IMR-90 (cell line): ENCODE data around the gene BTG4. TPM values are rescaled to one million over a fixed set of nuclear protein-coding genes. Genes with fewer than 3 reads are reported as not detected.

Experiments used
- ATAC-seq: fragments of 200-7000 bp; cut with Tn5 transposase; 2 replicates; pipeline ENCODE4 v1.9.1; 2020; ENCODE audit warnings: low read depth, mild to moderate bottlenecking, moderate library complexity
- BruUV-seq: library from RNA; stranded (reverse); fragments of 400-500 nt; replicated peaks from 2 replicates; lab custom pipeline; 2021; lab: Mats Ljungman, UMichigan
- CTCF ChIA-PET: fragments of 300-600 bp; formaldehyde crosslinking; extraction: SDS; loops from one replicate; lab custom pipeline; 2021; ENCODE audit warnings: antibody characterized with exemption; lab: Yijun Ruan, JAX
- POLR2A ChIA-PET: fragments of 300-600 bp; sonication (Branson Sonifier 250); formaldehyde crosslinking; loops from one replicate; lab custom pipeline; 2022; ENCODE audit warnings: antibody characterized with exemption; ENCODE audit not compliant: unreplicated experiment; lab: Charles Lee
- DNase-seq: peaks from one replicate; pipeline ENCODE4 v3.0.0; 2013
- H2AFZ ChIP-seq: replicated peaks from 2 replicates; pipeline ENCODE3; 2013; ENCODE audit warnings: low read length, mild to moderate bottlenecking; ENCODE audit not compliant: poor library complexity
- H2AK5ac ChIP-seq: 2 replicates; pipeline ENCODE4 v1.6.1; 2013; ENCODE audit warnings: low read depth, low read length, inconsistent platforms
- H2AK9ac ChIP-seq: replicated peaks from 2 replicates; pipeline ENCODE3; 2013; ENCODE audit warnings: mild to moderate bottlenecking, low read depth, low read length, moderate library complexity; ENCODE audit not compliant: poor library complexity
- H2BK120ac ChIP-seq: 2 replicates; pipeline ENCODE4 v1.6.1; 2013; ENCODE audit warnings: low read depth, low read length, inconsistent platforms
- H2BK15ac ChIP-seq: 3 replicates; pipeline ENCODE4 v1.6.1; 2013; ENCODE audit warnings: low read depth, low read length, inconsistent platforms
- H2BK20ac ChIP-seq: 2 replicates; pipeline ENCODE4 v1.6.1; 2013; ENCODE audit warnings: low read depth, mild to moderate bottlenecking, inconsistent platforms, low read length, moderate library complexity
- H2BK5ac ChIP-seq: 2 replicates; pipeline ENCODE4 v1.6.1; 2013; ENCODE audit warnings: mild to moderate bottlenecking, low read depth, low read length, inconsistent platforms; ENCODE audit not compliant: poor library complexity, severe bottlenecking
- H3K14ac ChIP-seq: replicated peaks from 2 replicates; pipeline ENCODE4 v1.6.1; 2013; ENCODE audit warnings: low read depth, low read length, inconsistent platforms
- H3K18ac ChIP-seq: 2 replicates; pipeline ENCODE4 v1.6.1; 2013; ENCODE audit warnings: low read depth, low read length, control low read depth
- H3K23ac ChIP-seq: 2 replicates; pipeline ENCODE4 v1.6.1; 2013; ENCODE audit warnings: low read depth, low read length, inconsistent platforms
- H3K27ac ChIP-seq: 2 replicates; pipeline ENCODE4 v1.5.1; 2013; ENCODE audit warnings: mild to moderate bottlenecking, control low read depth, low read length; ENCODE audit not compliant: insufficient read depth
- H3K27me3 ChIP-seq: 2 replicates; pipeline ENCODE4 v1.6.1; 2013; ENCODE audit warnings: low read length; ENCODE audit not compliant: control insufficient read depth, insufficient read depth
- H3K36me3 ChIP-seq: 2 replicates; pipeline ENCODE4 v1.6.1; 2013; ENCODE audit warnings: low read length, mixed read lengths; ENCODE audit not compliant: control insufficient read depth, insufficient read depth
- H3K4ac ChIP-seq: 2 replicates; pipeline ENCODE4 v1.6.1; 2013; ENCODE audit warnings: low read depth, low read length, inconsistent platforms
- H3K4me1 ChIP-seq: 2 replicates; pipeline ENCODE4 v1.6.1; 2013; ENCODE audit warnings: low read length, mixed read lengths; ENCODE audit not compliant: control insufficient read depth, insufficient read depth
- H3K4me2 ChIP-seq: 2 replicates; pipeline ENCODE4 v1.6.1; 2013; ENCODE audit warnings: low read depth, mild to moderate bottlenecking, control low read depth, low read length, moderate library complexity
- H3K4me3 ChIP-seq: 2 replicates; pipeline ENCODE4 v1.5.1; 2013; ENCODE audit warnings: low read depth, mild to moderate bottlenecking, control low read depth, low read length, moderate library complexity; ENCODE audit not compliant: insufficient read depth
- H3K56ac ChIP-seq: 2 replicates; pipeline ENCODE4 v1.6.1; 2013; ENCODE audit warnings: low read length, inconsistent platforms; ENCODE audit not compliant: insufficient read depth; ENCODE audit errors: extremely low read depth
- H3K79me1 ChIP-seq, 2 experiments: 2 replicates each; pipeline ENCODE4 v1.6.1; 2013; ENCODE audit warnings: low read length in 2 of 2, inconsistent platforms in 1 of 2, low read depth in 1 of 2
- H3K9ac ChIP-seq: 2 replicates; pipeline ENCODE4 v1.6.1; 2013; ENCODE audit warnings: low read depth, low read length, control low read depth
- H3K9me1 ChIP-seq: 2 replicates; pipeline ENCODE4 v1.6.1; 2013; ENCODE audit warnings: low read length, inconsistent platforms; ENCODE audit not compliant: insufficient read depth
- H3K9me3 ChIP-seq: 2 replicates; pipeline ENCODE4 v1.6.1; 2013; ENCODE audit warnings: low read length; ENCODE audit not compliant: control insufficient read depth, insufficient read depth
- H4K20me1 ChIP-seq: 2 replicates; pipeline ENCODE4 v1.6.1; 2013; ENCODE audit warnings: low read length, inconsistent platforms; ENCODE audit not compliant: insufficient read depth
- H4K5ac ChIP-seq: 2 replicates; pipeline ENCODE4 v1.6.1; 2013; ENCODE audit warnings: mild to moderate bottlenecking, low read depth, low read length, control low read depth
- H4K8ac ChIP-seq, 2 experiments: 2 replicates each; pipeline ENCODE4 v1.6.1; 2013; ENCODE audit warnings: low read depth in 2 of 2, low read length in 2 of 2, control low read depth in 1 of 2, inconsistent platforms in 1 of 2
- H4K91ac ChIP-seq: 2 replicates; pipeline ENCODE4 v1.6.1; 2013; ENCODE audit warnings: low read depth, low read length, inconsistent platforms; ENCODE audit not compliant: insufficient read depth
- BHLHE40 ChIP-seq: fragments of 150-350 bp; IDR thresholded peaks from 2 replicates; pipeline ENCODE4 v1.6.1; 2016; ENCODE audit warnings: mild to moderate bottlenecking, low read depth, low read length
- CEBPB ChIP-seq: IDR thresholded peaks from 2 replicates; pipeline ENCODE4 v1.6.1; 2012; ENCODE audit warnings: low read depth, low read length, improper control_type of control experiment
- CHD1 ChIP-seq: IDR thresholded peaks from 2 replicates; pipeline ENCODE4 v1.6.1; 2012; ENCODE audit warnings: low read depth, low read length, improper control_type of control experiment
- FOS ChIP-seq: fragments of 150-350 bp; IDR thresholded peaks from 2 replicates; pipeline ENCODE4 v1.6.1; 2016; ENCODE audit warnings: low read depth, low read length
- MXI1 ChIP-seq: IDR thresholded peaks from 2 replicates; pipeline ENCODE4 v1.6.1; 2012; ENCODE audit warnings: low read depth, mild to moderate bottlenecking, low read length, moderate library complexity, borderline replicate concordance
- NFE2L2 ChIP-seq: fragments of 150-350 bp; IDR thresholded peaks from 2 replicates; pipeline ENCODE4 v1.6.1; 2016; ENCODE audit warnings: low read depth, mild to moderate bottlenecking, low read length
- RAD21 ChIP-seq: IDR thresholded peaks from 2 replicates; pipeline ENCODE4 v1.6.1; 2012; ENCODE audit warnings: low read length, improper control_type of control experiment
- RCOR1 ChIP-seq: IDR thresholded peaks from 2 replicates; pipeline ENCODE4 v1.6.1; 2012; ENCODE audit warnings: mild to moderate bottlenecking, low read length, improper control_type of control experiment; ENCODE audit not compliant: insufficient replicate concordance
- RFX5 ChIP-seq: IDR thresholded peaks from 2 replicates; pipeline ENCODE4 v1.8.0; 2012; ENCODE audit warnings: low read depth, mild to moderate bottlenecking, low read length, moderate library complexity
- SMC3 ChIP-seq: fragments of 150-350 bp; IDR thresholded peaks from 2 replicates; pipeline ENCODE4 v1.6.1; 2016; ENCODE audit warnings: low read depth, mild to moderate bottlenecking, antibody characterized with exemption, low read length, moderate library complexity
- WGBS, 2 experiments: methylation state at CpG; one replicate each; pipeline versions ENCODE4 v1.1.5 to v1.1.7; 2013; ENCODE audit warnings: missing lambda C conversion rate in 2 of 2; ENCODE audit not compliant: insufficient read length in 1 of 2; ENCODE audit errors: extremely low coverage in 2 of 2; 5-methylcytosine and 5-hydroxymethylcytosine counted together
- dilution Hi-C: fragments of 300-500 bp; cut with HindIII; formaldehyde crosslinking; loops from one replicate; pipeline ENCODE4 v1.14.3; 2018; ENCODE audit warnings: low sequenced_read_pairs; ENCODE audit not compliant: unreplicated experiment
- in situ Hi-C: fragments of 300-500 bp; cut with MboI; formaldehyde crosslinking; loops from 3 replicates; pipeline ENCODE4 v1.14.3; 2019; ENCODE audit warnings: low sequenced_read_pairs, inconsistent platforms, mixed read lengths
- intact Hi-C: fragments of 100-400 bp; cut with micrococcal nuclease; formaldehyde crosslinking; loops from 2 replicates; pipeline ENCODE4 v1.10.0; 2022
- polyA plus RNA-seq, 3 experiments: library from polyadenylated mRNA; depleted of rRNA; stranded (reverse); fragments of >200 nt; gene quantifications; 2 replicates each; pipeline ENCODE4 v1.2.3, GENCODE V29; 2012; ENCODE audit warnings: low replicate concordance in 1 of 3
- total RNA-seq: library from RNA; depleted of rRNA; stranded (reverse); fragments of >200 nt; gene quantifications from 2 replicates; pipeline ENCODE4 v1.2.3, GENCODE V29; 2012
- TF ChIP-seq, protein P1 (sequence below): conservative IDR thresholded peaks from 2 replicates; pipeline ENCODE4 v1.5.1; 2012; ENCODE audit warnings: mild to moderate bottlenecking, low read depth, low read length, improper control_type of control experiment

Gene BTG4
- total and polyA plus RNA-seq, 2 of the 4 experiments (the other 2 are of a cell fraction): not detected

GRCh38 chr11:111469200-111469599, 43.0 kb downstream of the BTG4 start:
- no peak overlapping the region for H3K18ac ChIP-seq

More at GRCh38 chr11:111469200-111469599, 43.0 kb downstream of the BTG4 start:
- H3K27ac ChIP-seq: no peak overlapping the region
- no peaks in the 10 kb centered on the region for H4K20me1 ChIP-seq
- no peak overlapping the region for H4K91ac ChIP-seq
- no peak overlapping the region for H2BK15ac ChIP-seq
- BruUV-seq: no TSS peak
- no peak overlapping the region for H3K23ac ChIP-seq
- intact Hi-C loops: no loop called here
- H2AK5ac ChIP-seq: no peak overlapping the region; the same call in 1 of the 2 replicates
- H2AK9ac ChIP-seq: no peak overlapping the region
- no peak overlapping the region; the same call in 1 of the 2 replicates for H2BK120ac ChIP-seq
- no peak overlapping the region; the same call in 1 of the 2 replicates for H3K14ac ChIP-seq
- no peak overlapping the region for H3K9ac ChIP-seq
- H2AFZ ChIP-seq: peak overlapping the region; percentile 10
- no peak overlapping the region for H3K4me3 ChIP-seq
- no peak overlapping the region for H3K56ac ChIP-seq
- peaks cover 3% of the 10 kb centered on the region; the same call in 1 of the 2 replicates for H3K9me1 ChIP-seq
- no peak overlapping the region for H3K4me2 ChIP-seq
- H3K36me3 ChIP-seq: no peaks in the 10 kb centered on the region
- H3K27me3 ChIP-seq: no peaks in the 10 kb centered on the region; the same call in 1 of the 2 replicates
- no peaks in the 10 kb centered on the region for H3K79me1 ChIP-seq
- TF ChIP-seq RAD21: no peak
- no peak for TF ChIP-seq FOS
- TF ChIP-seq SMC3: no peak
- no peak for TF ChIP-seq CEBPB
- no peak for TF ChIP-seq CHD1
- TF ChIP-seq BHLHE40: no peak
- no peak for TF ChIP-seq MXI1
- TF ChIP-seq NFE2L2: no peak
- TF ChIP-seq, protein P1, sequence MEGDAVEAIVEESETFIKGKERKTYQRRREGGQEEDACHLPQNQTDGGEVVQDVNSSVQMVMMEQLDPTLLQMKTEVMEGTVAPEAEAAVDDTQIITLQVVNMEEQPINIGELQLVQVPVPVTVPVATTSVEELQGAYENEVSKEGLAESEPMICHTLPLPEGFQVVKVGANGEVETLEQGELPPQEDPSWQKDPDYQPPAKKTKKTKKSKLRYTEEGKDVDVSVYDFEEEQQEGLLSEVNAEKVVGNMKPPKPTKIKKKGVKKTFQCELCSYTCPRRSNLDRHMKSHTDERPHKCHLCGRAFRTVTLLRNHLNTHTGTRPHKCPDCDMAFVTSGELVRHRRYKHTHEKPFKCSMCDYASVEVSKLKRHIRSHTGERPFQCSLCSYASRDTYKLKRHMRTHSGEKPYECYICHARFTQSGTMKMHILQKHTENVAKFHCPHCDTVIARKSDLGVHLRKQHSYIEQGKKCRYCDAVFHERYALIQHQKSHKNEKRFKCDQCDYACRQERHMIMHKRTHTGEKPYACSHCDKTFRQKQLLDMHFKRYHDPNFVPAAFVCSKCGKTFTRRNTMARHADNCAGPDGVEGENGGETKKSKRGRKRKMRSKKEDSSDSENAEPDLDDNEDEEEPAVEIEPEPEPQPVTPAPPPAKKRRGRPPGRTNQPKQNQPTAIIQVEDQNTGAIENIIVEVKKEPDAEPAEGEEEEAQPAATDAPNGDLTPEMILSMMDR: no peak
- no peak for TF ChIP-seq RCOR1
- no peak for TF ChIP-seq RFX5
- no peak overlapping the region; a peak in 1 of 4 replicates for H4K8ac ChIP-seq
- H4K5ac ChIP-seq: no peak overlapping the region
- in situ Hi-C loops: no loop called here
- peaks cover 5% of the 10 kb centered on the region for H3K4me1 ChIP-seq
- no peaks in the 10 kb centered on the region for H3K9me3 ChIP-seq
- ChIA-PET CTCF (no interaction called here), POLR2A (no interaction called here)
- DNase-seq: peak; percentile 45
- H3K4ac ChIP-seq: no peak overlapping the region
- 29% methylated on average over 1 of the region's 4 CpGs; no CpG with 5 or more reads in 1 of the 2 experiments for WGBS, 2 experiments
- no peak overlapping the region for H2BK5ac ChIP-seq
- dilution Hi-C loops: no loop called here
- H2BK20ac ChIP-seq: no peak overlapping the region
- peak; percentile 49 for ATAC-seq
